HepG2 (cell line): ENCODE measurements around the gene SNX24. TPM values are rescaled to one million over a fixed set of nuclear protein-coding genes. Genes with fewer than 3 reads are reported as not detected.

Experiments
- ATAC-seq: fragments of 200-7000 bp; cut with Tn5 transposase; 3 replicates; pipeline ENCODE4 v1.9.1; 2020; ENCODE audit warnings: mild to moderate bottlenecking, moderate library complexity
- BruUV-seq: library from RNA; stranded (reverse); fragments of 400-500 nt; replicated peaks from 2 replicates; lab custom pipeline; 2021; lab: Mats Ljungman, UMichigan
- CTCF ChIA-PET: fragments of 300-600 bp; formaldehyde crosslinking; extraction: SDS; loops from one replicate; lab custom pipeline; 2021; ENCODE audit warnings: low total read pairs, inconsistent platforms, low intra/inter-chr PET ratio; lab: Yijun Ruan, JAX
- POLR2A ChIA-PET: fragments of 350-600 bp; sonication (Branson Sonifier 250); formaldehyde crosslinking; loops from one replicate; lab custom pipeline; 2020; ENCODE audit warnings: antibody characterized with exemption, inconsistent platforms; lab: Yijun Ruan, JAX
- DNase-seq: peaks from one replicate; pipeline ENCODE4 v3.0.0-alpha.2; 2015; ENCODE audit warnings: low spot score
- FAIRE-seq: peaks from 3 replicates; lab custom pipeline; 2011; peaks lifted over from hg19 to GRCh38; lab: Jason Lieb, UNC
- H2AFZ ChIP-seq: one replicate; pipeline ENCODE4 v1.6.1; 2011; ENCODE audit warnings: low read length, inconsistent platforms
- H3K27ac ChIP-seq: fragments of 300-600 bp; 3 replicates; pipeline ENCODE4 v1.8.0; 2011; ENCODE audit warnings: mixed run types, mild to moderate bottlenecking, mixed read lengths, low read length, inconsistent platforms; ENCODE audit not compliant: insufficient read depth; ENCODE audit errors: extremely low read length
- H3K27me3 ChIP-seq, 2 experiments: fragments of 200-600 bp in 1 of 2; 2 replicates in 1 of 2; 3 replicates in 1 of 2; pipeline versions ENCODE4 v1.6.0 to v1.8.0; 2011; ENCODE audit warnings: low read length in 2 of 2, mild to moderate bottlenecking in 2 of 2, moderate library complexity in 2 of 2, inconsistent platforms in 1 of 2; ENCODE audit not compliant: insufficient read depth in 2 of 2, control insufficient read depth in 1 of 2
- H3K36me3 ChIP-seq, 2 experiments: fragments of 200-600 bp in 1 of 2; replicated peaks in 1 of 2; 2 replicates in 1 of 2; 3 replicates in 1 of 2; pipeline versions ENCODE4 v1.5.1 to v1.8.0; 2011; ENCODE audit warnings: low read length in 2 of 2, inconsistent platforms in 1 of 2; ENCODE audit not compliant: insufficient read depth in 2 of 2, control insufficient read depth in 1 of 2
- H3K4me1 ChIP-seq: 2 replicates; pipeline ENCODE4 v1.5.1; 2012; ENCODE audit warnings: low read length, inconsistent platforms; ENCODE audit not compliant: insufficient read depth
- H3K4me2 ChIP-seq: 2 replicates; pipeline ENCODE4 v1.6.0; 2011; ENCODE audit warnings: low read depth, low read length, inconsistent platforms
- H3K4me3 ChIP-seq, 3 experiments: fragments of 200-600 bp in 1 of 3; sonication (generic), shearing (Covaris generic) in 1 of 3; replicated peaks in 1 of 3; 2 replicates each; pipeline ENCODE4 v1.5.1; 2011 to 2016; ENCODE audit warnings: low read length in 3 of 3, inconsistent platforms in 2 of 3, low read depth in 2 of 3, mild to moderate bottlenecking in 2 of 3, control low read depth in 1 of 3, mixed read lengths in 1 of 3; ENCODE audit not compliant: insufficient read depth in 1 of 3
- H3K79me2 ChIP-seq: one replicate; pipeline ENCODE4 v1.6.1; 2011; ENCODE audit warnings: low read length, inconsistent platforms; ENCODE audit not compliant: insufficient read depth
- H3K9ac ChIP-seq: 2 replicates; pipeline ENCODE4 v1.6.0; 2011; ENCODE audit warnings: mild to moderate bottlenecking, low read depth, low read length, inconsistent platforms; ENCODE audit not compliant: insufficient read depth
- H3K9me3 ChIP-seq: 2 replicates; pipeline ENCODE4 v1.5.1; 2012; ENCODE audit warnings: mild to moderate bottlenecking, low read length
- H4K20me1 ChIP-seq: 2 replicates; pipeline ENCODE4 v1.6.0; 2011; ENCODE audit warnings: inconsistent platforms, mild to moderate bottlenecking, low read length, moderate library complexity; ENCODE audit not compliant: insufficient read depth
- FOXK2 ChIP-seq: fragments of 450-650 bp; IDR thresholded peaks from 2 replicates; pipeline ENCODE4 v1.6.1; 2016
- MAF1 ChIP-seq: sonication (generic); formaldehyde crosslinking; IDR thresholded peaks from 2 replicates; pipeline ENCODE4 v1.5.0; 2020; ENCODE audit warnings: missing genetic modification reagents, borderline replicate concordance
- SKI ChIP-seq: fragments of 450-650 bp; IDR thresholded peaks from one replicate; pipeline ENCODE4 v1.6.1; 2018; ENCODE audit warnings: mild to moderate bottlenecking; ENCODE audit not compliant: partially characterized antibody
- ZNF292 ChIP-seq: sonication (generic); formaldehyde crosslinking; IDR thresholded peaks from 2 replicates; pipeline ENCODE4 v1.8.1; 2022; ENCODE audit warnings: mild to moderate bottlenecking, low read depth, missing genetic modification reagents, borderline replicate concordance
- ZNF33A ChIP-seq: sonication (generic); formaldehyde crosslinking; IDR thresholded peaks from 2 replicates; pipeline ENCODE4 v1.5.1; 2020; ENCODE audit warnings: missing genetic modification reagents, mild to moderate bottlenecking, moderate library complexity, borderline replicate concordance
- WGBS: methylation state at CpG from one replicate; pipeline ENCODE4 v1.1.6; 2017; ENCODE audit warnings: low lambda C conversion rate; 5-methylcytosine and 5-hydroxymethylcytosine counted together
- in situ Hi-C: cut with HindIII; loops from 2 replicates; pipeline ENCODE4 v1.10.0; 2017; ENCODE audit warnings: low pct_unique_long_range_greater_than_20kb; ENCODE audit not compliant: extremely low pct_ligation_motif_present
- intact Hi-C: fragments of 100-400 bp; cut with micrococcal nuclease; formaldehyde crosslinking; loops from one replicate; pipeline ENCODE4 v1.10.0; 2022; ENCODE audit not compliant: unreplicated experiment
- polyA plus RNA-seq, 8 experiments: library from polyadenylated mRNA; depleted of rRNA in 3 of 8; stranded (reverse) in 7 of 8; unstranded in 1 of 8; fragments of >200 nt; fragmentation: Illumina TruSeq in 4 of 8; extraction: Trizol in 4 of 8; gene quantifications; 2 replicates each; pipeline versions ENCODE4 v1.2.1 to v1.2.3, GENCODE V29; 2011 to 2016; ENCODE audit warnings: low read depth in 4 of 8, missing spikeins in 1 of 8, mixed read lengths in 1 of 8; ENCODE audit not compliant: insufficient read depth in 1 of 8
- total RNA-seq, 5 experiments: library from RNA; depleted of rRNA; stranded (reverse); fragments of >200 nt; fragmentation: Illumina TruSeq; extraction: Trizol; gene quantifications; 2 replicates each; pipeline ENCODE4 v1.2.3, GENCODE V29; 2016; ENCODE audit warnings: low read depth in 1 of 5
- TF ChIP-seq, protein P1 (sequence below): sonication (generic); formaldehyde crosslinking; IDR thresholded peaks from 2 replicates; pipeline ENCODE4 v1.4.0; 2020; ENCODE audit warnings: missing genetic modification reagents

SNX24 gene
- total and polyA plus RNA-seq, 2 of the 13 experiments (the other 11 are each of a cell fraction or from before 2014, with no cell fraction given): 7.2 to 23.7 TPM

DNA sequence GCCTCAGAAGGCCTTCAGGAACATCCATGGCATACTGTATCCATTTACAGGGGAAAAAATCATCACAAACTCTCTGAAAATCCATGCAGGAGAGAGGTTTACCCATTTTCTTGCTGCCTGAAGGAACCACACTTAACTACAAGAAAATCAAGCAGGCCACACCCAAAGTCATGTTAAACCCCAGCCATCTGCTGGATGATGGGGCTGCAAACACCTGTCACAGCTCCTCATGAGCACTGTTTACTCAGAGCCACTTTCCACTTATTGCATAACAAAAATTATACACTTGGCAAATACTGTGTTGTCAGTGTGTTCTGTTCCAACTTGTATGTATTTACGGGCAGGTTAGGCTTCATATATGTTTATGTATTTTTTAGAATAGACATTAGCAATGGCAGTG is 155.3 kb downstream of the SNX24 start:
- no TSS peak for BruUV-seq

DNA sequence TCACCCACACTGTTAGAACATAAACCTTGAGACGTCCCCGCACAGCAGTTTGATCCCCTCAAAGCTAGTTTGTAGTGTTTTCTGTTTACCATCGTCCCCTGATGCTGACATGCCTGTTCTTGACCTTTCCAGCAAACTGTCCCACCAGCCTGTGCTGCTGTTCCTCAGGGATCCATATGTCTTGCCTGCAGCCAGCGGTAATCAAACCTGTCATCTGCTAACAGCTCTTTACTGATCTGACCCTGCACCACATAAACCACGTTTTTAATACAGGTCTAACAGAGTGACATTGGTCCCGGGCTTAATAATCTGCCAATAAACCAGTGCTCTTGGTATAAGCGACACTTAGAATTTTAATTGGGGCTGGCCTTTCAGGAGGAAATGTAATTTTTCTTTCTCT is 156.4 kb downstream of the SNX24 start:
- no peak overlapping the region for H3K4me2 ChIP-seq
- no peak overlapping the region for H2AFZ ChIP-seq
- ATAC-seq (no peak), FAIRE-seq (no peak)
- no peak overlapping the region for H3K27ac ChIP-seq
- no peaks in the 10 kb centered on the region for H3K9me3 ChIP-seq
- intact Hi-C loops (no loop called here), in situ Hi-C loops (no loop called here)
- H3K9ac ChIP-seq: no peak overlapping the region
- no peaks in the 10 kb centered on the region for H3K27me3 ChIP-seq
- H4K20me1 ChIP-seq: no peaks in the 10 kb centered on the region
- ChIA-PET CTCF (no interaction called here), POLR2A (no interaction called here)
- BruUV-seq: no TSS peak
- no peaks in the 10 kb centered on the region for H3K79me2 ChIP-seq
- H3K36me3 ChIP-seq: peaks cover 0 to 2% of the 10 kb centered on the region in 2 experiments; a peak in 2 of 5 replicates
- 93% methylated on average over 7 of the region's 7 CpGs for WGBS
- H3K4me1 ChIP-seq: no peaks in the 10 kb centered on the region
- TF ChIP-seq MAF1 (CRISPR knock-in tag): no peak
- TF ChIP-seq, protein P1, sequence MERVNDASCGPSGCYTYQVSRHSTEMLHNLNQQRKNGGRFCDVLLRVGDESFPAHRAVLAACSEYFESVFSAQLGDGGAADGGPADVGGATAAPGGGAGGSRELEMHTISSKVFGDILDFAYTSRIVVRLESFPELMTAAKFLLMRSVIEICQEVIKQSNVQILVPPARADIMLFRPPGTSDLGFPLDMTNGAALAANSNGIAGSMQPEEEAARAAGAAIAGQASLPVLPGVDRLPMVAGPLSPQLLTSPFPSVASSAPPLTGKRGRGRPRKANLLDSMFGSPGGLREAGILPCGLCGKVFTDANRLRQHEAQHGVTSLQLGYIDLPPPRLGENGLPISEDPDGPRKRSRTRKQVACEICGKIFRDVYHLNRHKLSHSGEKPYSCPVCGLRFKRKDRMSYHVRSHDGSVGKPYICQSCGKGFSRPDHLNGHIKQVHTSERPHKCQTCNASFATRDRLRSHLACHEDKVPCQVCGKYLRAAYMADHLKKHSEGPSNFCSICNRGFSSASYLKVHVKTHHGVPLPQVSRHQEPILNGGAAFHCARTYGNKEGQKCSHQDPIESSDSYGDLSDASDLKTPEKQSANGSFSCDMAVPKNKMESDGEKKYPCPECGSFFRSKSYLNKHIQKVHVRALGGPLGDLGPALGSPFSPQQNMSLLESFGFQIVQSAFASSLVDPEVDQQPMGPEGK (CRISPR knock-in tag): no peak
- TF ChIP-seq, all 625 proteins: peak for 0
- DNase-seq: no peak
- H3K4me3 ChIP-seq: no peak overlapping the region

More for the DNA sequence above, 155.3 kb downstream of the SNX24 start:
- Histone ChIP-seq H3K9ac (no peak overlapping the region), H3K9me3 (no peaks in the 10 kb centered on the region), H3K36me3 (0 out of 5 replicates have a peak, but pooled peaks cover 0 to 2% of the 10 kb centered on the region in 2 experiments), H3K4me1 (no peaks in the 10 kb centered on the region), H3K27me3 (no peaks in the 10 kb centered on the region), H3K4me3 (no peak overlapping the region), H3K4me2 (no peak overlapping the region), H2AFZ (no peak overlapping the region), H4K20me1 (no peaks in the 10 kb centered on the region), H3K27ac (no peak overlapping the region), H3K79me2 (no peaks in the 10 kb centered on the region)
- ATAC-seq (no peak), DNase-seq (no peak), FAIRE-seq (no peak)
- CTCF ChIA-PET: no interaction called here
- POLR2A ChIA-PET: no interaction called here
- intact Hi-C loops: no loop called here
- no peak for TF ChIP-seq SKI
- no peak for TF ChIP-seq ZNF33A (CRISPR knock-in tag)
- TF ChIP-seq FOXK2: no peak
- no peak for TF ChIP-seq ZNF292 (CRISPR knock-in tag)
- in situ Hi-C loops: no loop called here
- 100% methylated on average over 1 of the region's 1 CpG for WGBS
